Brain microvascular endothelial cell (primary cell): ENCODE measurements around the gene ZNF385B.

Experiments
- DNase-seq: peaks from one replicate; pipeline ENCODE4 v3.0.0-alpha.2; 2020
- H3K27ac ChIP-seq: fragments of 250-450 bp; sonication (Bioruptor Pico); 2 replicates; pipeline ENCODE4 v1.5.1; 2020; ENCODE audit warnings: mild to moderate bottlenecking, moderate library complexity
- H3K27me3 ChIP-seq: fragments of 250-450 bp; sonication (Bioruptor Pico); replicated peaks from 2 replicates; pipeline ENCODE4 v1.5.1; 2020; ENCODE audit warnings: mild to moderate bottlenecking
- H3K36me3 ChIP-seq: fragments of 250-450 bp; sonication (Bioruptor Pico); replicated peaks from 2 replicates; pipeline ENCODE4 v1.5.1; 2020; ENCODE audit warnings: mild to moderate bottlenecking
- H3K4me3 ChIP-seq: 2 replicates; pipeline ENCODE4 v1.5.1; 2011; ENCODE audit warnings: low read depth, mild to moderate bottlenecking, control low read depth, low read length, moderate library complexity
- CTCF ChIP-seq: IDR thresholded peaks from 2 replicates; pipeline ENCODE4 v1.5.1; 2011; ENCODE audit warnings: low read depth, mild to moderate bottlenecking, moderate library complexity, low read length, control low read depth, inconsistent platforms; ENCODE audit errors: missing control alignments
- in situ Hi-C: cut with HindIII; loops from 2 replicates; pipeline ENCODE4 v1.10.0; 2017; ENCODE audit warnings: low sequenced_read_pairs, low pct_ligation_motif_present

ZNF385B gene

DNA sequence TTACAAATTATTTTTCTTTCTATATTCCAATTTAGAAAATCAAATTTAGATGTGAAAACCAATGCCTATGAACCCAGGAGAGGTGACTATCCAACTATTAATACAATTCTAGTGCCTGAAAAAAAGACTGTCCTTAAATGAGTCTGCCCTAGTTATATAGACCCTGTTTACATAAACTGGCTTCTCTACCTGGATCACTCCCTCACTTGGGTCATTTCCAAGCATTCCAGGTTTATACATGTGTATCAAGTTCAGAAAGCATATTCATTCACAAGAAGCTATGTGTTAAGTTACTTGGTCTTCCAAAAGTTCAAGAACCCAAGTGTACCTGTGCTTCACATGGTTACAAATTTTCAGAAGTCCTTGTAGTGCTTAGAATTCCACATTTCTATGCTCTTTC, 8.3 kb downstream of the ZNF385B start:
- Histone ChIP-seq H3K4me3 (no peak overlapping the region), H3K36me3 (no peaks in the 10 kb centered on the region), H3K27ac (no peak overlapping the region), H3K27me3 (peaks cover 2% of the 10 kb centered on the region)
- no peak for TF ChIP-seq CTCF
- DNase-seq = no peak
- in situ Hi-C loops = no loop called here

- peak; percentile 70 for TF ChIP-seq CTCF
- H3K27ac ChIP-seq = no peak overlapping the region
- H3K27me3 ChIP-seq = no peaks in the 10 kb centered on the region
- H3K4me3 ChIP-seq = no peak overlapping the region
- peak; percentile 63 for DNase-seq
- in situ Hi-C loops = no loop called here
- no peaks in the 10 kb centered on the region for H3K36me3 ChIP-seq
These were observed 11.2 kb downstream of the ZNF385B start for GRCh38 chr2:179850188-179850587.

DNA sequence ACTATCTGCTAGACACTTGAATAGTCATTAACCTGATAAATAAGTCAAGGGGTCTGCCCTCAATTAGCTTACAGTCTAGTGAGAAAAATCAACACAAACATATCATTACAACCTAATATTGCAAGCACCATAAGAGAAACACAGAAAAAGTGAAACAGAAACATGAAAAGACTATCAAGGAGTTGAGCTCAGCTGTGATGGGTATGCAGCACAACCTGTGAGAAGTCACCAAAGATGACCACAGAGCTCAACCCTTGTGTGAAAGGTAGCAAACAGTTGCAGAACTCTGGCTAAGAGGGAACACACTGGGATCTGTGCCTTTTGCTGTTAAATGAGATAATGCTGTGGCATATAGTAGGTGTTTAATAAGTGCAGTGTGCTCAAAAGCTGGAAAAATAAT, 11.7 kb downstream of the ZNF385B start:
- Histone ChIP-seq H3K27me3 (no peaks in the 10 kb centered on the region), H3K4me3 (no peak overlapping the region), H3K27ac (no peak overlapping the region), H3K36me3 (no peaks in the 10 kb centered on the region)
- in situ Hi-C loops = no loop called here
- no peak for DNase-seq
- TF ChIP-seq CTCF = no peak

GRCh38 chr2:179843541-179843940, 17.9 kb downstream of the ZNF385B start:
- H3K27ac ChIP-seq = no peak overlapping the region
- DNase-seq = no peak
- in situ Hi-C loops = no loop called here
- H3K27me3 ChIP-seq = no peaks in the 10 kb centered on the region
- no peaks in the 10 kb centered on the region for H3K36me3 ChIP-seq
- no peak overlapping the region for H3K4me3 ChIP-seq
- TF ChIP-seq CTCF = no peak

- in situ Hi-C loops = no loop called here
- Histone ChIP-seq H3K27me3 (no peaks in the 10 kb centered on the region), H3K27ac (no peak overlapping the region), H3K36me3 (no peaks in the 10 kb centered on the region), H3K4me3 (no peak overlapping the region)
- peak; percentile 74 for TF ChIP-seq CTCF
- peak; percentile 21 for DNase-seq
These were observed 18.8 kb downstream of the ZNF385B start for GRCh38 chr2:179842498-179843153.

DNA sequence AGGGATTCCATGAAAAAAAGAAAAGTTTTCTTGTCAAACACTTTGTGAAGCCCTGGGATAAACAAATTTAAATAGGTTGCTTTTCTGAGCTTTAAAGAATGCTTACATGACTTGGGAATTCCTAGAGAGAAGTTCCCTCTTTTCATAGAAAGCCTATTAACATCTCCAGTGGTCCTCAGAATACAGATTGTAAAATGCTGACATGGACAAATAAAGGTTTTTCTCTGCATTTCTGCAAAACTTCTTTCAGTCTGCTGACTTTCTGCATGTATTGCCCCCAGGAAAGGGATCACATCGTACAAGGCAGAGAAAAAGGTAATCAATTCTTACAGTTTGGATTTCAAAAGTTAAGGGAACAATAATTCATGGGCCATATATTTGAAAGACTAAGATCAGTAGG, 20.6 kb downstream of the ZNF385B start:
- Histone ChIP-seq H3K27ac (no peak overlapping the region), H3K36me3 (no peaks in the 10 kb centered on the region), H3K4me3 (no peak overlapping the region), H3K27me3 (no peaks in the 10 kb centered on the region)
- in situ Hi-C loops = no loop called here
- no peak for TF ChIP-seq CTCF
- DNase-seq = no peak
